Measurements from ENCODE around the gene GALNT17.

GRCh38 chr7:71290452-71290851 lies 158.5 kb downstream of the GALNT17 start:
- TF ChIP-seq POLR2A (IDR thresholded peaks at IDR 0.05; ENCODE audit: low read depth, low read length) (no peak), POLR2AphosphoS5 (IDR thresholded peaks at IDR 0.05; ENCODE audit: low read depth, low read length) (no peak), POU2F2 (IDR thresholded peaks at IDR 0.05; ENCODE audit: low read depth, low read length) (no peak), TAF1 (IDR thresholded peaks at IDR 0.05; ENCODE audit: low read depth, low read length) (no peak)
